ENCODE data around the gene TRIM17.

TRIM17 gene

DNA sequence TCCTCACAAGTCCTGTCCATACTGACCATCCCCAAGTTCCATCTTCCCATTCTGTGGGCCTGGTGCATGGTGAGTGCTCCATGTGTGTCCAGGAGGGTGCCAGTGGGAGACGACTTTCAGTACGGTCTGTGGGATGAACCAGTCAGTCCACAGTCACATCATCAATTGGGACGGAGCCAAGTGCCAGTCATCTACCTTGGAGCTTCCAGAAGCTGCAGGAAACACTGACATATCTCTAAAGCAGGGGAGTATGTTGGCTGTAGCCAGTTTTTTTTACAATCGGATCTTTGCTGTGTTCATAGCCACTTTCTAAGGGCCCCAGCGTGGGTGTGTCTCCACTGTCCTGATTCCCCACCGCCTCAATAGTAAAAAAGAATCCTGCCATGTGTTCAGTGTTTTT, 13.6 kb upstream of the TRIM17 start:
- TF ChIP-seq POLR2A (IDR thresholded peaks at IDR 0.05; ENCODE audit: extremely low read depth, insufficient read length) (no peak), MYC (IDR thresholded peaks at IDR 0.05; ENCODE audit: low read depth, low read length) (no peak)
- TF ChIP-seq, protein P1, sequence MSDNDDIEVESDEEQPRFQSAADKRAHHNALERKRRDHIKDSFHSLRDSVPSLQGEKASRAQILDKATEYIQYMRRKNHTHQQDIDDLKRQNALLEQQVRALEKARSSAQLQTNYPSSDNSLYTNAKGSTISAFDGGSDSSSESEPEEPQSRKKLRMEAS (IDR thresholded peaks at IDR 0.05; ENCODE audit: low read depth, low read length): no peak
- TF ChIP-seq, protein P2, sequence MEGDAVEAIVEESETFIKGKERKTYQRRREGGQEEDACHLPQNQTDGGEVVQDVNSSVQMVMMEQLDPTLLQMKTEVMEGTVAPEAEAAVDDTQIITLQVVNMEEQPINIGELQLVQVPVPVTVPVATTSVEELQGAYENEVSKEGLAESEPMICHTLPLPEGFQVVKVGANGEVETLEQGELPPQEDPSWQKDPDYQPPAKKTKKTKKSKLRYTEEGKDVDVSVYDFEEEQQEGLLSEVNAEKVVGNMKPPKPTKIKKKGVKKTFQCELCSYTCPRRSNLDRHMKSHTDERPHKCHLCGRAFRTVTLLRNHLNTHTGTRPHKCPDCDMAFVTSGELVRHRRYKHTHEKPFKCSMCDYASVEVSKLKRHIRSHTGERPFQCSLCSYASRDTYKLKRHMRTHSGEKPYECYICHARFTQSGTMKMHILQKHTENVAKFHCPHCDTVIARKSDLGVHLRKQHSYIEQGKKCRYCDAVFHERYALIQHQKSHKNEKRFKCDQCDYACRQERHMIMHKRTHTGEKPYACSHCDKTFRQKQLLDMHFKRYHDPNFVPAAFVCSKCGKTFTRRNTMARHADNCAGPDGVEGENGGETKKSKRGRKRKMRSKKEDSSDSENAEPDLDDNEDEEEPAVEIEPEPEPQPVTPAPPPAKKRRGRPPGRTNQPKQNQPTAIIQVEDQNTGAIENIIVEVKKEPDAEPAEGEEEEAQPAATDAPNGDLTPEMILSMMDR (IDR thresholded peaks at IDR 0.05; ENCODE audit: low read depth, low read length): no peak
- DNase-seq (ENCODE audit: low read depth): no peak
- H3K4me3 ChIP-seq (ENCODE audit: low read depth, low read length): no peak overlapping the region

DNA sequence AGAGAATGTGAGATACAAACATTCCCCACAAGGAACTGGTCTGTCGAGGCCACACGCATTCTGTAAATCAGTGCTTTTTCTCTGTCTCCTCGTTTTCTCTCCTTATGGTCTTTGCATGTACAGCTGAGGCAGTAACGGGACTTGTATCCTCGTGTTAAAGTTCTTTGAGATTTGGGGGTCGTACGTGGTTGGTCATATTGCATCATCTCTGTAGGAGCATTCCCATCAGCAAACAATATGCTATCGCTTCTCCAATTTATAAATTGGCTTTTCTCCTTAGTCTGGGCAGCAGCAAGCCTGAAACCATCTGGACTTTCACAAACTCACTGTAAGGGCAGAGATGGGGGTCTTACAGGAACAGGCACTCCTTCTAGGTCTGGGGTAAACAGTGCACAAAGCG, 13.0 kb upstream of the TRIM17 start:
- TF ChIP-seq MYC (IDR thresholded peaks at IDR 0.05; ENCODE audit: low read depth, low read length) (no peak), POLR2A (IDR thresholded peaks at IDR 0.05; ENCODE audit: extremely low read depth, insufficient read length) (no peak)
- TF ChIP-seq, protein P1 (IDR thresholded peaks at IDR 0.05; ENCODE audit: low read depth, low read length): no peak
- H3K4me3 ChIP-seq (ENCODE audit: low read depth, low read length): no peak overlapping the region
- no peak for DNase-seq (ENCODE audit: low read depth)

DNA sequence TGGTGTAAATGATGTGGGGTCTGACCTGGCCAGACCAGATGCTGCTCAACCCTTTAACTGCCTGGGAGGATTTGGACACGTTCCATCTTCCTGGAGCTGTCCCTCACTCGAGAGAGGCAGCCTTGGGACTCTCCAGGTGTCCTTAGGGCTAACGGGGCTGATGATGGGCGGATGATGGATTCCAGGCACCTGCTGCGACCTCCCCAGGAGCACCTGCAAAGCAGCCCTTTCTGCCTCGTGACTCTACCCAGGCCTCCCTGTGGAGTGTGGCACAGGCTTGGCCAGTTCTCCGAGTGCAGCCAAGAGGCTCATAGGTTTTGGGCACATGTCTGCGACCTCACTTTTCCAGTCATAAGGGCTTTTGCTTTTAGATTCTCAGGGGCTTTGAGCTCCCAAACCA, 12.3 kb upstream of the TRIM17 start:
- TF ChIP-seq, protein P1 (IDR thresholded peaks at IDR 0.05; ENCODE audit: low read depth, low read length): no peak
- TF ChIP-seq MYC (IDR thresholded peaks at IDR 0.05; ENCODE audit: low read depth, low read length) (no peak), POLR2A (IDR thresholded peaks at IDR 0.05; ENCODE audit: extremely low read depth, insufficient read length) (no peak)
- TF ChIP-seq, protein P2 (IDR thresholded peaks at IDR 0.05; ENCODE audit: low read depth, low read length): no peak
- no peak for DNase-seq (ENCODE audit: low read depth)
- no peak overlapping the region for H3K4me3 ChIP-seq (ENCODE audit: low read depth, low read length)

DNA sequence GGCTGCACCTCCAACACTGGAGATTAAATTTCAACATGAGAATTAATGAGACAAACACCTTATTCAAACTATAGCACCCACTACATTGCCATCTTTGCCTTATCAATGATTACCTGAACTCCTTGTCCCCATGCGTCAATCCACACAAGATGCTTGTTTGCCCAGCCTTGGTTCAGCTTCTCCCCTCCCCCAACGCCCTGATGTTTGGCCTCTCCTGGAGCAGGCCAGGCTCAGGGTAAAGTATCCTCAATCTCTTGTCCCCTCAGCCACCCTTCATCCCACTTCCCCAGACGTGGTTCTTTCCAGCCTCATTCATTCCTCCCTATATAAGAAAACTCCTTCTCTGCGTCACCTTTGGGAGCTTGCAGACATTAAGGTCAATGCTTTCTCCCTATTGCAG, 11.8 kb upstream of the TRIM17 start:
- no peak for DNase-seq (ENCODE audit: low read depth)
- H3K4me3 ChIP-seq (ENCODE audit: low read depth, low read length): no peak overlapping the region
- TF ChIP-seq, protein P2 (IDR thresholded peaks at IDR 0.05; ENCODE audit: low read depth, low read length): no peak
- TF ChIP-seq MYC (IDR thresholded peaks at IDR 0.05; ENCODE audit: low read depth, low read length): no peak
- no peak for TF ChIP-seq POLR2A (IDR thresholded peaks at IDR 0.05; ENCODE audit: extremely low read depth, insufficient read length)
- TF ChIP-seq, protein P1 (IDR thresholded peaks at IDR 0.05; ENCODE audit: low read depth, low read length): no peak

DNA sequence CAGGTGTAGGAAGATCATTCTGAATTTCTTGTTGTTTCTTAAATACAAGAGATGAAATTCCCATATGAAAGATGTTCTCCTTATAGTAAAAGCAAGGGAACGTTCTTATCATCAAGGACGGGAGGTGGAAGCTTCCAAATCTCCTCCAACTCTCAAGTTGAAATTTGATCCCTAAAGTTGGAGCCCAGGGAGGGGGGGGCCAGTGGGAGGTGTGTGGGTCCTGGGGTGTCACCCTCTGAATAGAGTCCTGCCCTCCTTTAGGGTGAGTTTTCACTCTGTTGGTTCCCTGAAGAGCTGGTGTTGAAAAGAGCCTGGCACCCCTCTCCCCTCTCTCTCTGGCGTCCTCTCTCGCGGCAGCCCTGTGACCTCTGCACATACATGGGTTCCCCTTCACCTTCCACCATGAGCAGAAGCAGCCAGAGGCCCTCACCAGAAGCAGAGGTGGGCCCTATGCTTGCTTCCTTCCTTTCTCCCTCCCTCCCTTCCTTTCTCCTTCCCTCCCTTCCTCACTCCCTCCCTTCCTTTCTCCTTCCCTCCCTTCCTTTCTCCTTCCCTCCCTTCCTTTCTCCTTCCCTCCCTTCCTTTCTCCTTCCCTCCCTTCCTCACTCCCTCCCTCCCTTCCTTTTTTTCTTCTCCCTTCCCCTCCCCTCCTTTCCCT, 10.0 kb upstream of the TRIM17 start:
- no peak overlapping the region for H3K4me3 ChIP-seq (ENCODE audit: low read depth, low read length)
- TF ChIP-seq, protein P1 (IDR thresholded peaks at IDR 0.05; ENCODE audit: low read depth, low read length): no peak
- TF ChIP-seq MYC (IDR thresholded peaks at IDR 0.05; ENCODE audit: low read depth, low read length) (no peak), POLR2A (IDR thresholded peaks at IDR 0.05; ENCODE audit: extremely low read depth, insufficient read length) (no peak)
- DNase-seq (ENCODE audit: low read depth): no peak

DNA sequence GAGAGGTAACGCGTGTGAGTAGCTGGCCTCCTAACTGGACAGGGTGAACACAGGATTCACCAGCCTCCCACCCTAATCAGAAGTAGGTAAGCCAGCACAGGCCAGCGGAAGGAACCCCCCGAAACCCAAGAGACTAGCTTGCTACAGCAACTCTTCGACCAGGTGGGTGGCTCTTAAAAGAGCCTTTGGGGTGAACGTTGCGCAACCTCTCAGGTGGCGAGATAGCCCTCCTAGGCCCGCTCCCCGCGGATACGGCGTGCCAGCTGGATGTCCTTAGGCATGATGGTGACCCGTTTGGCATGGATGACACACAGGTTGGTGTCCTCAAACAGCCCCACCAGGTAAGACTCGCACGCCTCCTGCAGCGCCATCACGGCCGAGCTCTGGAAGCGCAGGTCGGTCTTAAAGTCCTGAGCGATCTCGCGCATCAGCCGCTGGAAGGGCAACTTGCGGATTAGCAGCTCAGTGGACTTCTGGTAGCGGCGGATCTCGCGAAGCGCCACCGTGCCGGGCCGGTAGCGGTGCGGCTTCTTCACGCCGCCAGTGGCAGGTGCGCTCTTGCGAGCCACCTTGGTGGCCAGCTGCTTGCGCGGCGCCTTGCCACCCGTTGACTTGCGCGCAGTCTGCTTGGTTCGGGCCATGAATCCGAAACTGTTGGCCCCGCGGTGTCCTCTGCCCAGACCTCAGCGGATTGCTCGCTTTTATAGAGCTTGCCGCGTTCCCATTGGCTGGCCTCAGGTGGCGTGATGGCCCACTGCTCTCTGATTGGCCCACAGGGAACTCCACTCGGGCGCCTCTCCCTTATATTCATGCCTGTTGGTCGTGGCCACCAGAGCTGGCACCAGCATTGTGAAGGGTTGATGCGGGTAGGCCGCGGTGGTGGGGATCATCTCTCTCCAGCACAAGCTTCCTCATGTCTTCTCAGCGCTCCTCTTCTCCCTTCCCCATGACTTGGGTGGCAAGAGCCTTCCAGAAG, 8.3 kb upstream of the TRIM17 start:
- no peak for DNase-seq (ENCODE audit: low read depth)
- H3K4me3 ChIP-seq (ENCODE audit: low read depth, low read length): no peak overlapping the region
- TF ChIP-seq, protein P1 (IDR thresholded peaks at IDR 0.05; ENCODE audit: low read depth, low read length): no peak
- TF ChIP-seq, protein P2 (IDR thresholded peaks at IDR 0.05; ENCODE audit: low read depth, low read length): no peak
- TF ChIP-seq MYC (IDR thresholded peaks at IDR 0.05; ENCODE audit: low read depth, low read length): no peak
- TF ChIP-seq POLR2A (IDR thresholded peaks at IDR 0.05; ENCODE audit: extremely low read depth, insufficient read length): no peak

Measured in NB4 (cell line).